GM21529 (cell line): ENCODE data around the gene OSBPL1A.

Source experiments
- ATAC-seq: cut with Tn5 transposase; IDR thresholded peaks from one replicate; pipeline ENCODE4 v1.9.1; 2021; ENCODE audit not compliant: unreplicated experiment

The OSBPL1A gene

GRCh38 chr18:24138409-24138788, 259.2 kb downstream of the OSBPL1A start:
- peak; percentile 8 for ATAC-seq

- no peak for ATAC-seq
These were observed 260.7 kb downstream of the OSBPL1A start for GRCh38 chr18:24136967-24137373.

DNA sequence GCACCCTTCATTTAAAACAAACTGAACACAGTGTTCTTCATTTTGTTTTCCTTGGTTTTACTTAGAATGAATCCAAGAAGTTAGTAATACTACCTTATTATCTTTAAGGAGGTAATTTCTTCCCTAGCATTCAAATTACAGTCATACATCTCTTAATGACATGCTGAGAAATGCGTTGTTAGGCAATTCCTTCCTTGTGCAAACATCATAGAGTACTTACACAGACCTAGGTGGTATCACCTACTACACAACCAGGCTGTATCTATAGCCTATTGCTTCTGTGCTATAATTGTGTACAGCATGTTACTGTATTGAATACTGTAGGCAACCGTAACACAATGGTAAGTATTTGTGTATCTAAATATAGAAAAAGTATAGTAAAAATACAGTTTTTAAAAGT, 267.1 kb downstream of the OSBPL1A start:
- ATAC-seq, result no peak

- no peak for ATAC-seq
These were observed 268.9 kb downstream of the OSBPL1A start for GRCh38 chr18:24128700-24129099.

GRCh38 chr18:24127735-24128134, 269.9 kb downstream of the OSBPL1A start:
- ATAC-seq, result no peak

DNA sequence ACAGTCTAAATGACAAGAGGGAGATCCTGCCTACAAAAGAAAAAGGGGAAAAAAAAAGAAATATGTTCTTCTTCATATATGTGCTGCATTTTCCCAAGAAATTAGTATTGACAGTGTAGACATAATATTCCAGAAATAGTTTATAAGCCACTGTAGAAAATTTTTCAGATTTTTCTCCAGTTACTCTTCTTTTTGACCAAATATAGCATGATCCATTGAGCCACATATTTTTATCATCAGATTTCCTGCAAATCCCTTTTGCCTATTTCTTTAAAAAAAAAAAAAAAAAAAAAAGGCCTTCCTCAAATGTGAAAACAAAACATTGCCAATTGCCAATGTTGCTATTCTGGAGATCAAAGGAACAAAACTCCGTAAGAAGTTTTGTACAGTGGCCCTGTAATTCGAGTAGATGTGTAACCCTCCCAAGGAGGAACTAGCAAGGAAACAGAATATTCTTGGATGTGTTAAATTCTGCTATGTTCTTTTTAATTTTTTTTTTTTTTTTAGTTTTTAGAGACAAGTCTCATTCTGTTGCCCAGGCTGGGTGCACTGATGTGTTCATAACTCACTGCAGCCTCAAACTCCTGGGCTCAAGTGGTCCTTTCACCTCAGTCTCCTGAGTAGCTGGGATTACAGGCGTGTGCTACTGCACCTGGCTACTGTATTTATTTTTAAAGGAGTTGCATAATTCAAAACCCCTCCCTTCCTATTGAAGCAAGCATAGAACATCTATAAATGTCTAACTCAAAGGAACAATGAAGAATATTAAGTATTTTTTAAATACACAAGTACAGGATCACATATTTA, 271.3 kb downstream of the OSBPL1A start:
- ATAC-seq, result no peak

DNA sequence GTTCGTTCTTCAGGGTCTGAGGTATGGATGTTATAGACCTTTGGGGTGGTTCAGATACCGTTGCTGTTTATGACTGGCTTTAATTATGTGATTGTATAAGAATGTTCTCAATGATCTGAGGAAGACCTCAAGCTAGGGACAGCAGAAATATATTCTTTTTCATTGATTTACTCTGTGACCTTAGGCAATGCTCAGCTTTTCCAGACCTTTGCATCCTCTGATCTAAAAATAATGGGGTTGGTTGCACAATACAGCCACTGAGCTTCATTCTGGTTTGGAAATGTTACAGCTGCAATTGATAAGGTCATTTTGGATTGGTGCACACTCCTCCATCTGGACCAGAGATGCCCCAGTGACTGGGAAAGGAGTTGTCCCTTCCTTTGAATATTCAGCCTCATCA, 276.0 kb downstream of the OSBPL1A start:
- no peak for ATAC-seq

DNA sequence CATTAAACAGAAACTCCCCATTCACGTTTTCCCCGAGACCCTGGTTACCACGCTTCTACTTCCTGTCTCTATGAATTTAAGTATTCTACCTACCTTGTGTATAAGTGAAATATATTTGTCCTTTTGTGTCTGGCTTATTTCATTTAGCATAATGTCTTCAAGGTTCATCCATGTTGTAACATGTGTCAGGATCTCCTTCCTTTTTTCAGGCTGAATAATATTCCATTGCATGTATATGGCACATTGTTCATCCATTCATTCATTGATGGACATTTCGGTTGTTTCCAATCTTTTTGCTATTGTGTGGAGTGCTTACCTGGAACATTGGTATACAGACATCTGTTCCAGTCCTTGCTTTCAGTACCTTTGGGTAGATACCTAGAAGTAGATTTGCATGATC, 276.9 kb downstream of the OSBPL1A start:
- ATAC-seq, result no peak

GRCh38 chr18:24118750-24119577, 278.7 kb downstream of the OSBPL1A start:
- ATAC-seq, result peak; percentile 84

- no peak for ATAC-seq
These were observed 282.0 kb downstream of the OSBPL1A start for GRCh38 chr18:24115628-24116027.

DNA sequence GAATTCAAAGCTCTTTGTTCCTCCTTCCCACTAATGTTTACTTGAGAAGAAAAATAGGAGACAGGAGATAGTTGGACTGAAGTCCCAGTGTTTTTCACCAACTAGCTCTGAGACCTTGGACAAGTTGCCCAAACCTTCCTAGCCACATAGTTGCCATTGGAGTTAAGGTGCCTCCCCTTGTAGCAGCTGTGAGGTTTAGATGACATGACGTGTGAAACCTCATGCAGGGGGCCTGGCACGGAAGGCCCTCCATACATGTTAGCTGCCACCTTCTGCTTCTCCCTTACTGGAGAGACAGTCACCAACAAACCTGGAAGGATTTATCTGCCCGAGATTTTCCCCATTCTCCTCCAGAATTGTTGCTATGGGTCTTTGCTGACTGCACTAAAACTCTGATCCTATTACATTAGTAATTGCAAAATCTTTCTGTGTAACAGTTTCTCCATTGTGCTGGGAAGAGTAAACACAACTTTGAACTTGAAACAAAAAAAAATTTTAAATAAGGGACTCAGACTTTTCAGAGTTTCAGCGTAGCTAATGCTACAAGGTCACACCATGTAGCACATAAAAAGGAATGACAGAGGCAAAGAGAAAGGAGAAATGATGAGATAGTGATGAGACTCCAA, 282.6 kb downstream of the OSBPL1A start:
- ATAC-seq, result no peak

GRCh38 chr18:24112874-24113615, 284.6 kb downstream of the OSBPL1A start:
- ATAC-seq, result no peak

DNA sequence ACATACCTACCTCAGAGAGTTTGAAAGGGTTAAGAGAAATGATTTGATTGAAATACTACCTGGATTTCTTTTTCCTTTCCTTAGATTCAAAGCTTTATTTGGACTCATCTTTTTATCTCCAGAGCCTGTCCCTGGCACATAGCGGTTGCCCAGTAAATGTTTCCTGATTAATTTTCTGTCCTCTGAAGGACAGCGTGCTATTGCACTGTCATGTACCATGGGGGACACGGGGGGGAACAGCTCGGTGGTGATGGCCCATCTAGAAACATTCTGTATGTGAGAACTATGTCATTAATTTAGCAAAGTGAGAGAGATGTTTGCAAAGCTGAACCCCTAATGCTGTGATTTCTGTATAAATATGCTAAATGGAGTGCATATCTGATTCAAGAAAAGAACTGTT, 285.2 kb downstream of the OSBPL1A start:
- no peak for ATAC-seq
